IPS DF 4.7 (cell line): Measurements from ENCODE around the gene PPP1R14B.

ENCODE experiments used
- DNase-seq: peaks from one replicate; pipeline ENCODE4 v3.0.0-alpha.2; 2013; ENCODE audit warnings: low spot score; ENCODE audit errors: extremely low read depth

Gene PPP1R14B, protein sequence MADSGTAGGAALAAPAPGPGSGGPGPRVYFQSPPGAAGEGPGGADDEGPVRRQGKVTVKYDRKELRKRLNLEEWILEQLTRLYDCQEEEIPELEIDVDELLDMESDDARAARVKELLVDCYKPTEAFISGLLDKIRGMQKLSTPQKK

DNA sequence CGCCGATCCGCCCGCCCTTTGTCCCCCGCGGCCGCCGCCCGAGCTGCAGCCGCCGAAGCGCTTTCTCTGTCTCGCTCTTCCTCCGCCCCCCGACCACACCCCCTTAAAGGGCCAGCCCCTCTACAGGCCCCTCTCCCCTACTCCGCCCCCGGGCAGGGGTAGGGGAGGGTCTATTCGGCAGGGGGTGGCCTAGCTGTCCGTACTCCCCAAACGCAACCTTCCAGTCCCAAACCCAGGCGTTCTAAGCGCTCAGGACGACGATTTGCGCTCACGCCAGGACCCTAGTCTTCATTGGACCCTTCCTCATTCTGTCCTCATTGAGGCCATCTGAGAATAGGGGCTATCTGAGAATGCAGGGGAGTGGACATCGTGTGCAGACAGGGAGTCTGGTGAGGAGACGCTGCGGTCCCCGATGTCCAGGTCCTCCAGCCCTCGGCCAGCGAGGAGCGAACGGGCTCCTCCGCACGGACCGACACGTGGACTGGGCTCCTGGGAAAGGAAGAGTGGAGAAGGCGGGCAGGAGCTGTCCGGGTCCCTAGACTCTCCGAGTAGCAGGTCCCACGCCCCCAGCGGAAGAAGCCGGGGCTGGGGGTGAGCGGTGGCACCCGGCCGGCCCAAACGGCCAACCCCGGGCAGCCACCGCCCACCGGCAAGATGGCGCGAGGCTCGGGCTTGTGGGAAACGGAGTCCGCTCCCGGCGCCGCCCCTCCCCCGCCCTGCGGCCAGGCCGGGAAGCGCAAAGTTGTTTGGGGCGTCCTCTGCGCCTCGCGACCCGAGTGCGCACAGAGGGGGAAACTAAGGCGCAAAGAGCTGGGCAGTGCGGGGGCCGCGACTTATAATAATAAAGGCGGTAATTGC is at the start of gene PPP1R14B:
Gene PPP1R14B, minus strand, starts transcription at position 73 of the 858 bp plus-strand sequence. CDS start 270 bp downstream, outside the sequence.
- DNase-seq = no peak

DNA sequence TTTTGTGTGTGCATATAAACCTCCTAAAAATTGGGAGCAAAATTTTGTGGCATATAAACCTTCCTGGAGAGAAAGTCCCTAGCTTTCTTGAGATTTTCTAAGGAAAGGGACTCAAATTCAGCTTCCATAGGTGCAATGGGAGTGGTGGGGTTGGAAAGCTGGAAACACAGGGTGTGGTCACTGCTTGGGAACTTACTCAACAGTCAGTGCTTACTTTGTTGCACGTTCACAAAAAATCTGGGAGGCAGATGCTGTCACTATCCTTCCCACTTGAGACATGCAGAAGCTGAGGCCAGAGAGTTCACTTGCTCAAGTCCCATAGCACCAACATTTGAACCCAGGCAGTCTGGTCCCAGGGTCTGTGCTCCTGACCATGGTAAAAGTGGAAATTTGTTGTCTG is 49.5 kb upstream of the PPP1R14B start:
- DNase-seq = no peak

DNA sequence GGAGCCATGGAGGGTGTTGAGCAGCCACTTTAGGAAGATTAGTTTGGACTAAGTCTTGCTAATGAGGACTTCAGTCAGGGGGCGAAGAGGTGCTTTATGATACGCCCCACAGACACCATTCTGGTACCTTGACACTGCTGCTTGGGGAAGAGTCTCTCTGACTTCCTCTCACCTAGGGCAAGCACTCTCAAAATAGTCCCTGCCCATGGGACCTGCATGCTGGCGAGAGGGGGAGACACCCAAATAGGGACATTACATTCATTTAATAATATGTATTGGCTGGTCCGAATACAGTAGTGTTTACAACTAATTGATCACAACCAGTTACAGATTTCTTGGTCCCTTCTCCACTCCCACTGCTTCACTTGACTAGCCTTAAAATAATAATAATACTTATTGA is 49.0 kb upstream of the PPP1R14B start:
- DNase-seq = no peak

DNA sequence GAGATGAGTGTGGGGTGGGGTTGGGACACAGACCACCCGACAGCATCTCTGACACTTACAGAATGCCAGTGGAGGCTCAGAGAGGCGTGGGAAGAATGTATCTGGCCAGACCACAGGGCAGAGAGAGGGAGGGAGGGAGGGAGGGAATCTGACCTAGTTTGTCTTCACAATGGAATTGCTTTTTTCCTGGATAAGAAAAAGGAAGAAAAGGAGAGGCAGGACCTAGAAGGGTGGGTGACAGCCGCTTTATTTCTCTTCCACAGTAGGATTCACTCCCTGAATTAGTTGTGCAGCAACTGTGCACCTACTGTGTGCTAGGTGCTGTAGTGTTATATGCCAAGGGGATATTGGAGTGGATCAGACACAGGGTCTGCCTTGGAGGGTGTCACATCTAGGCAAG is 48.0 kb upstream of the PPP1R14B start:
- no peak for DNase-seq

DNA sequence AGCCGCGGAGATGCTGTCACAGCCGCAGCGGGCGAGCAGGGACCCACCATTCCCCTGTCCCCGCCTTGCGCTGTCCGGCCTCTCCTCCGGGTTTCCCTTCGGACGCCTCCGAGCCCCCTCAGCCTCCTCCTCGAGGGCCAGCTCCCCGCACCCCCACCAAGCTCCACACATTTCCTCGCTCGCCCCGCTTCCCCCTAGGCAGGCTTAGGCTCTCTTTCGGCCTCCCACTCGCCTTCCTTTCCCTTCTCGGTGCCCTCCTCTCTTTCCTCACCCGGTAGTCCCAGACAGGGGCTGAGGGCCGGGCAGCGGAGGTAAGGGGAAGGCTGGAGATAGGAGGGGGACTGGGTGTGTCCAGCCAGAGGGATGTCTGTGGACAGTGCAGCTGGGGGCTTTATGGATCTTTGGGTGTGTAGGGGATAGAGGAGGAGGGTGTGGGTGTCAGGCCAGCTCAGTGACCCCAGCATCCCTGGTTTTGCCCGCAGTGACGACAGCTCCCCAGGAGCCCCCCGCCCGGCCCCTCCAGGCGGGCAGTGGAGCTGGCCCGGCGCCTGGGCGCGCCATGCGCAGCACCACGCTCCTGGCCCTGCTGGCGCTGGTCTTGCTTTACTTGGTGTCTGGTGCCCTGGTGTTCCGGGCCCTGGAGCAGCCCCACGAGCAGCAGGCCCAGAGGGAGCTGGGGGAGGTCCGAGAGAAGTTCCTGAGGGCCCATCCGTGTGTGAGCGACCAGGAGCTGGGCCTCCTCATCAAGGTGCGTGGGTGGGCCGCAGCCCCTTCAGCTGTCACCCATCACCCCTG is 45.9 kb upstream of the PPP1R14B start:
- no peak for DNase-seq

DNA sequence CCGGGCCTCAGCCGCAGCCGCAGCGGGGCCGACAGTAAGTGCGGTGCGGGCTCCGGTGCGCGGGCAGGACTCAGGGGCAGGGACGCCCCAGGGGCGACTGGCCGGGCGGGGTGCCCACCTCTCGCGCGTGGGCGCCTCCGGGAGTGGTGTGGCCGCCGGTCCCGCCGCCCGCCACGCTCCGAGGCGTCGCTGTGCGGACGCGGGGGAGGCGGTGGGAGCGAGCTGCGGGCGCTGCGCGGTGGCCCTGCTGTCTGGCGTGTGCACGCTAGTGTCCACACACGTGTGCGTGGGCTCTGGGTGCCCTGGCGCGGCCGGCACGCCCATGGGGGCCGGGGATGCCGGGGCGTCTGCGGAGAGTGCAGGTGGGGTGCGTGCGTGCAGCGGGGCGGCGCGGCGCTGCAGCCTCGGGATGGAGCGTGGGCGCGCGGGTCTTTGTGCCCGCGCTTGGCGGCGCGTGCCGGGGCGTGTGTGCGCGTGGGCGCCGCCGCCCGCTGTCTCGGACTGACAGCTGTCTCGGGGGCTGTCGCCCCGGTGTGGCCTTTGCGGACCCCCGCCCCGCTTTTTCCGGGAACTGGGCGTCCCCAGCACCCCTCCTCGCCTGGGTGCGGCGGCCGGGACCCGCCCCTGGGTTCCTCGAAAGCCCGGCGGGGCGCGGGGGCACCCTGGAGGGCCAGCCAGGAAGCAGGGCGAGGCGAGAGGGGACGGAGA is 45.2 kb upstream of the PPP1R14B start:
- DNase-seq = no peak

DNA sequence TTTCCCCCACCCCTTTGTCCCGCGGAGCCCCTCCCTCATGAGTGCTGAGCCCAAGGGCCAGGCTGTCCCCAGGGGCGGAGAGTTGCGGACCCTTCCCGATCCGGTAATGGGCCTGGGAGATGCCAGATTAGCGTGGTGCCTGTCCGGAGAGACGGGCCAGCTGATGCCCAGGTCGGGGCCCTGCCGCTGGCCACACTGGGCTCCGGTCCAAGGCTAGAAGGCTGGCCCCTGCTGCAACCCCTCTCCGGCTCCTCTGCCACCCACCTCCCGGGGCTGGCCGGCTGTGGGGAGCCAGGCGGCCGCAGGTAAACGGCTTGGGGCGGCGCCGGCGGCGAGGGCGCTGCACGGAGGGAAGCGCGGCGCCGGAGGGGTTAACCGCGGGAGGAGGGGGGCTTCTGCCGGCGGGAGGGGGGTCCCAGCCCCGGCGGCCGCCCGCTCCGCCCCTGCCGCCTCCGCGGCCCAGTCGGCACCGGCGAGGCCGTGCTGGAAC is 44.6 kb upstream of the PPP1R14B start, which contains the start of gene KCNK4:
Gene KCNK4, plus strand, starts transcription at position 41 of the 490 bp plus-strand sequence. CDS start 1,717 bp downstream, outside the sequence.
- DNase-seq = no peak

DNA sequence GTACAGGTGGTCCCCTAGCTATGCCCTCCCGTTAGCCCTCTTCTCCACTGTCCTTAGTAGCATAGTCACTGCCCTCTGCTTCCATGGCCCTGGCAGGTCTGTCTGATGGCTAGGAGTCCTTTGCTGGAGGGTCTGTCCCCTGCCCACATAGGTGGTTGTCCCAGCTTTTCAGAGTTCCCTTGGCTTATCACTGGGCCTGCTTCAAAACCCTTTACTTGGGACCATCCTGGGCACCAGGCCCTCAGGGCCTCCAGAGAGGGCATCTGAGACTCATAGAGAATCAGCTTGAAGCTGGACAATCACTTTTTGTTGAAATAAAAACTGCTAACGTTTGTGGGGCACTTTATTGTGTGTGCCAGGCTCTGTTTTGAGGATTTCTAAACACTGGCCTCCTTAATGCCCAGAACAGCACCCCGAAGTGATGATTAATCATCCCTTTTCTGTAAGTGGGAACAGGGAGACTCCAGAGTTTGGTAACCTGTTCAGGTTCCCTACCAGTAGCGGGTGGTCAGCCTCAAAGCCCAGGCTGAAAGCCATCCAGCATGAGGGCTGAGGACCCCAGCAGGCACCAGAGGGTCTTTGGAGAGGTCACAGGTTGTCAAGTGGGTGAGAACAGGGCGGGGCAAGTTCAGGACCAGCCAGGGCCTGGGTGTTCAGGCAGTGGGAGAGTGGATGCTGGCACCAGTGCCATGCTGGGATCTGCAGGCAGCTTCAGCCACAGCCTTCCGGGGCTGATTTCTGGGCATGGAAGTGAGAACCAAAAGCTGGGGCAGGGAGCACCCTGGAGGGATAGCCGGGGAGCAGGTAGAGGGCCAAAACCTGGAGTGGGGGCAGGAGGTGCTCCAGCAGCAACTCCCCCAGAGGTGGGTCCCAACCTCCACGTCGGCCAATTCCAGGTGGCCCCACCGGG is 43.9 kb upstream of the PPP1R14B start:
- no peak for DNase-seq

DNA sequence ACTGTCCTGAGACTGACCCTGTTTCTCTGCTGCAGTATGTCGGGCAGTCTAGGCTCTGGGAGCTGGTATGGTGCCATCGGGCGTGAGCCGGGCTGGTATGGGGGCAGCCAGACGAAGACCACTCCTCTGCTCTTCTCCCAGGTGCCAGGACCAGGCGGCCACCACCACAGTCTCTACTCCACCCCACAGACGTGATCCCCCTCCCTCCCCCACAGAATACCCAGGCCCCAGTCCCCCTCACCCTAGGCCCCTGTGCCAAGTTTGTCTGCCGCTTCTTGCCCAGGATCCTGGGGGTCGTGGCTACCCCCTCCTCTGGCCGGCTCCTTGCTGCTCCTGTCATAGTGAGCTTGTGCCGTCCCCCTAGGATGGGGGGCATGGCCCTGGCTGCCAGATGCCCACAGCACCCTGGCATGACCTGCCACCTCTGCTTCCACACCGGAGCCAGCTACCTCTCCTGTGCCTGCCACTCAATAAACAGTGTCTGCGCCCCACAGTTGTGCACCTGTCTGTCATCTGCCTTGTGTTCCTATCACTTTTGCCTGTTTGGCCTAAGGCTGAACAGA is 42.3 kb upstream of the PPP1R14B start:
- no peak for DNase-seq

DNA sequence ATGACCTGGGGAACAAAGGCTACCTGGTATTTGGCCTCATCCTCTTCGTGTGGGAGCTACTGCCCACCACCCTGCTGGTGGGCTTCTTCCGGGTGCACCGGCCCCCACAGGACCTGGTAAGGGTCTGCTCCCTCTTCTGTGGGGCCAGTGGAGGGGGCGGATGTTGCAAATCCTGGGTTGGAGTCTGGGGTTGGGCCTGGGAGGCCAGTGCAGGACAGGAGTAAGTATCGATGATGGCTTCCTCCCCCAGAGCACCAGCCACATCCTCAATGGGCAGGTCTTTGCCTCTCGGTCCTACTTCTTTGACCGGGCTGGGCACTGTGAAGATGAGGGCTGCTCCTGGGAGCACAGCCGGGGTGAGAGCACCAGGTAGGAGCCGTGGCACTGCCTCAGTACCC is 41.6 kb upstream of the PPP1R14B start:
- DNase-seq = no peak

DNA sequence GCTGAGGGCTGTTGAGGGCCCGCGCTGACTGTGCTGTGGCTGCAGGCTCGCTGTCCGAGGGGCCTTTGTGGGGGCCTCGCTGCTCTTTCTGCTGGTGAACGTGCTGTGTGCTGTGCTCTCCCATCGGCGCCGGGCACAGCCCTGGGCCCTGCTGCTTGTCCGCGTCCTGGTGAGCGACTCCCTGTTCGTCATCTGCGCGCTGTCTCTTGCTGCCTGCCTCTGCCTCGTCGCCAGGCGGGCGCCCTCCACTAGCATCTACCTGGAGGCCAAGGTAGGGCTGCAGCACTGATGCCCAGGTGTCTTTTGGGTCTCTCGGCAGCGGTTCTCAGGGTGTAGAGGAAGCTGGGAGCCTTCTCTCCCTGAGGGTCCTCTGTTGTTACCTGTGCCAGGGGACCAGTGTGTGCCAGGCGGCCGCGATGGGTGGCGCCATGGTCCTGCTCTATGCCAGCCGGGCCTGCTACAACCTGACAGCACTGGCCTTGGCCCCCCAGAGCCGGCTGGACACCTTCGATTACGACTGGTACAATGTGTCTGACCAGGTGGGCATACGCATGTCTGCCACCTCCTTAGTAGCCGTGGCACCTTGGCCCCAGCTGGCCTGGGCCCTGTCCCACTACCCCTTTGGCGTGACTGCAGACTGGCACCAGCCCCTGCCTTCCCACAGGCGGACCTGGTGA is 41.1 kb upstream of the PPP1R14B start:
- DNase-seq = no peak

DNA sequence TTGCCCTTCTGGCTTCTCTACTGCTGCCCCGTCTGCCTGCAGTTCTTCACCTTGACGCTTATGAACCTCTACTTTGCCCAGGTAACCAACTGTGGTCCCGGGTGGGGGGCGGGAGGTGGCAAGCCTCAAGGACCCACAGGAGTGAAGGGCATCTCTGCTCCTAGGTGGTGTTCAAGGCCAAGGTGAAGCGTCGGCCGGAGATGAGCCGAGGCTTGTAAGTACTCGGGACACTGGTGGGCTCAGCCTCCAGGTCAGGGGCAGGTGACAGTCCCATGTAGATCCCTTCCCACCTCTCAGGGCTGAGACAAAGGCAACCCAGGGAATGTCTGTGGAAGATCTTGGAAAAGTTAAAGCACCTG is 40.0 kb upstream of the PPP1R14B start:
- no peak for DNase-seq

DNA sequence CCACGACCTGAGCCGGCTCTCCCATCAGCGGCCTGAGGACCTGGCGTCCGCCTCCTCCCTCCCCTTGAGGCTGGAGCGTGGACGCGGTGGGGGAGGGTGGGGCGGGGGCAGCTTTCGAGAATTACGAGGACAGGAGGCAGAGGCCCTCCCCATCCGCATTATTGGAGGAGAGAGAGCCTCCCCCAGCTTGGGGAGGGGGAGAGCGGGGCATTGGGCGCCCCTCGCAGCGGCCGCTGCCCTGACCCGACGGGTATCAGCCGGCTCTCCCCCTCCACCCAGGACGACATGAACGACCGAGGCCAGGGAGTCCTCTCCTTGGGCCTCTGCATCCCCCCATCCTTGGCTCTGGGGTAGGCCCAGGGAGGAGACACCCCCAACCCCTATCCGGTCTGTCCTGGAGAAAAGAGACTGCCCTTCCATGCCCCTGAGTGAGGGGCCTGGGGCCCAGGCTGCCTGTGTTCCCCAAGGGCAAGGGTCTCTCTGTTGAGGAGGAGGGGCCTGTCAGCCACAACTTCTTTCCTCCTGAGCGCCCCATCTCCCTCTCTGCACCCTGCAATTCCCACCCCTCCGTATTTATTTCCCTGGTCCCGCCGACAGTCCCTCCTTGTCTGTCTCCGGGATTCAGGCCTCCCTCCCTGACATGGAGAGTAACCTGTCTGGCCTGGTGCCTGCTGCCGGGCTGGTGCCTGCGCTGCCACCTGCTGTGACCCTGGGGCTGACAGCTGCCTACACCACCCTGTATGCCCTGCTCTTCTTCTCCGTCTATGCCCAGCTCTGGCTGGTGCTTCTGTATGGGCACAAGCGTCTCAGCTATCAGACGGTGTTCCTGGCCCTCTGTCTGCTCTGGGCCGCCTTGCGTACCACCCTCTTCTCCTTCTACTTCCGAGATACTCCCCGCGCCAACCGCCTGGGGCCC is 39.4 kb upstream of the PPP1R14B start:
- no peak for DNase-seq

DNA sequence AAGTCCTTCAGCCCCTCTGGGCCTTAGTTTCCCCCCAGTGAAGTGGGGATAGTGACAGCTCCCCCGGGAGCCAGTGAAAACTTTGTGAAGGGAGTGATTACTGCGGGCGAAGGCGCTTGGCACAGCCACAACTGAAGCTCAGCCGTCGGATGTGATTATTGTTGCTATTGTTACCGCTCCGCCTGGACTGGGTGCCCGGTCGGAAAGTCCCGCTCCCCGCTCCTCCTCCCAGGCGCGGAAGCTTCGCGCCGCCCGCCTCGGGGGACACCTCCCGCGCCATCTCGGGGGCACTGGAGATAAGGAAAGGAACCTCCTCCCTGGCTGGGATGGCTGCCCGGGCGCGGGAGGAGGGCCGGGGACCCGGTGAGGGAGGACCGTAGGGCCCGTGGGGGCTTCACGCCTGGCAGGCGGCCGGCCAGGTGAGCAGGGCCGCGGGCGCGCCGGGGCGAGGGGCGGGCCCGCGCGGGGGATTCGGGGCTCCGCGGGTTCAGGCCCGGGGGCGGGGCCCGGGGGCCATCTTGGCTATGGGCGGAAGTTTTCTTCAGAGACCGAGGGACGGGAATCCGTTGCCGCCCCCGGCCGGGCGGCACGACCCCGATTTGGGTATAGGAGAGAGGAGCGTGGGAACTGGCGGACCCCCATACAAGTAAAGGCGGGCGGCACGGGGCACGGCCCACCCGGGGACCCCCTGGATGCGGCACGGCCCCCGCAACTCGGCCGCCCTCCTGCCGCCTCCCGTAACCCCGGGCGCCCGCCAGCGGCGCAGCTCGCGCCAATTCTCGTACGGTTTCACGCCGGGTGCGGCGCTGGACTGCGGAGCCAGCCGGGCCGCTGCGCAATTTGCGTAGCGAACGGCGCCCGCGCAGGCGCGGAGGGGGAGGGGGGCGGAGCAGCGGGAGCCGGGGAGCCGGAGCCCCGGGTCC is 38.5 kb upstream of the PPP1R14B start, which contains the start of gene GPR137:
Gene GPR137, plus strand, starts transcription at position 887 of the 923 bp plus-strand sequence. CDS start 677 bp downstream, outside the sequence.
- DNase-seq = no peak

DNA sequence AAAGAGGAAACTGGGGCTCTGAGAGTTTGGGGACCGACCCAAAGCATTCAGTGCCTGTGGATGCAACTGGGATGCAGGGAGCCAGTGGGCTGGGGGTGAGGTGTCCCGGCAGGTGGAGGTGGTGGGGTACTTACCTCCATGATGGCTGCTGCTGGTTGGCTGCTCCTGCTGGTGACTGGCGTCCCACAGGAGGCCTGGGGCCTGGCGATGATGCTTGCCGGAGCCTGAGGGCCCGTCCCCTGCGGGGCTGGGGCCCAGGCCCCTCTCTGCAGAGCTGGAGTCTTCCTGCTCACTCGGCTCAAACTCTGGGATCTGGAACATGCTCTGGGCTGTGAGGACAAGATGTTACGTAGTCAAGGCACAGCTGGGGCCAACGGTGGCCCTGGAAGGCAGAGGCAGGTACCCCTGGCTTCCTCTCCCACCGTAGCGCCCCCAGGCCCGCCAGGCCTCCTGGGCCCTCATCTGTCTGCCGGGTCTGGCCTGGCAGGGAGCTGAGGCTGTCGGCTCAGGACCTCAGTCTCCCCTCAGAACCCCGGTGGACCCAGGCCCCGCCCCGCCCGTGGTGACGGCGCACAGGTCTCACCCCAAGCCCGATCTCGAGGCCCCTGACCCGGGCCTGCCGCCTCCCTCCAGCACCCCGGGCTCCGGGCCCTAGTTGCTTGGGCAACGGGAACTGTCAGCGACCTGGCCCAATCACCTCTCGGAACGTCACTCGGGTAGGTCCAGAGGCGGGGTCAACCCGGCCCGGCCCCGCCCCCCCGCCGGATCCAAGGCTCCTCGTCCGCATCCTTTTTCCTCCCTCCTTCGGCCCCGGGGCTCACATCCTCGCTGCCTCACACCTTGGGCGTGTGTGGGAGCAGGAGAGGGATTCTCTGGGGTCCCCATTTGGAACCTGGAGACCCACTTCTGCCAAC is 37.6 kb upstream of the PPP1R14B start, which contains the start of gene BAD:
Gene BAD, minus strand, starts transcription at position 618 of the 914 bp plus-strand sequence. Its CDS starts 297 bp downstream, at position 321.
- DNase-seq = no peak

DNA sequence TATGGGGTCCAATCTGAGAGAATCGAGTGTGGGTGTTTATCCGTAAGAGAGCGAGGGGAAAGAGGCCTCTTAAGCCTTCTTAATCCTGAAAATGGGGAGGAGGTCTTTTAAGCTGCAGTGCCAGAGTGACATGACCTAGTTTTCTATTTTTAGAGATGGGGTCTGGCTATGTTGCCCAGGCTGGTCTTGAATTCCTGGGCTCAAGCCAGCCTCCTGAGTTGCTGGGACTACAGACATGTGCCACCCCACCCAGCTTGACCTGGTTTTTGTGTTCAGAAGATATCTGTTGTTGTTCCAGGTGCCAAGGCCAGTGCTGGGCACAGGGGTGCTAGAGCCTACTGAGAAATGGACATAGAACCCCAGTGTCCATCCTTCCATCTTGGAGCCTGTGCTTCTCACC is 36.3 kb upstream of the PPP1R14B start:
- DNase-seq = no peak
